Measurements from ENCODE around the gene UGT1A7. TPM values are rescaled to one million over a fixed set of nuclear protein-coding genes. Genes with fewer than 3 reads are reported as not detected.

UGT1A7 gene
- total RNA-seq, 3 donors from 2014 or later (not counting 1 experiment from before 2014, with no cell fraction given) = not detected

- Mint-ChIP-seq H3K36me3 (no peaks in the 10 kb centered on the region), H3K27ac (no peak overlapping the region), H3K4me1 (no peaks in the 10 kb centered on the region), H3K4me3 (no peak overlapping the region), H3K27me3 (ENCODE audit: low read depth in 2 of 2) (peaks cover 21 to 50% of the 10 kb centered on the region in 2 donors), H3K9me3 (peaks cover 0 to 3% of the 10 kb centered on the region in 2 donors)
- no peak overlapping the region for H3K27ac ChIP-seq (ENCODE audit: low read length)
- WGBS (ENCODE audit: insufficient coverage) = 91% methylated on average over 5 of the region's 6 CpGs
- no peak overlapping the region for H3K4me3 ChIP-seq (ENCODE audit: low read length)
- no peaks in the 10 kb centered on the region for H3K36me3 ChIP-seq (ENCODE audit: control insufficient read depth, insufficient read depth, low read length)
- ATAC-seq (no peak), DNase-seq (no peak)
- H3K9me3 ChIP-seq (ENCODE audit: control insufficient read depth, insufficient read depth, low read length) = peaks cover 3% of the 10 kb centered on the region
- H3K4me1 ChIP-seq (ENCODE audit: control insufficient read depth, insufficient read depth, low read length) = no peaks in the 10 kb centered on the region
- intact Hi-C loops (cut with micrococcal nuclease) = no loop called here
- no peaks in the 10 kb centered on the region for H3K27me3 ChIP-seq (ENCODE audit: control insufficient read depth, insufficient read depth, low read length)
- no peak for TF ChIP-seq CTCF (IDR thresholded peaks at IDR 0.05)
Measured at GRCh38 chr2:233775414-233775813, 93.7 kb downstream of the UGT1A7 start.

- TF ChIP-seq CTCF (IDR thresholded peaks at IDR 0.05) = no peak
- H3K9me3 Mint-ChIP-seq = peaks cover 0 to 3% of the 10 kb centered on the region in 2 donors
- Histone ChIP-seq H3K4me1 (ENCODE audit: control insufficient read depth, insufficient read depth, low read length) (no peaks in the 10 kb centered on the region), H3K27me3 (ENCODE audit: control insufficient read depth, insufficient read depth, low read length) (no peaks in the 10 kb centered on the region), H3K9me3 (ENCODE audit: control insufficient read depth, insufficient read depth, low read length) (peaks cover 3% of the 10 kb centered on the region), H3K27ac (ENCODE audit: low read length) (no peak within 1 kb of the TSS), H3K4me3 (ENCODE audit: low read length) (no peak within 1 kb of the TSS), H3K36me3 (ENCODE audit: control insufficient read depth, insufficient read depth, low read length) (no peaks in the 10 kb centered on the region)
- H3K27ac Mint-ChIP-seq = no peak within 1 kb of the TSS
- no peak within 1 kb of the TSS for H3K4me3 Mint-ChIP-seq
- peaks cover 28 to 59% of the 10 kb centered on the region in 2 donors for H3K27me3 Mint-ChIP-seq (ENCODE audit: low read depth in 2 of 2)
- WGBS (ENCODE audit: insufficient coverage) = 81% methylated on average over 2 of the region's 2 CpGs
- ATAC-seq = no peak
- no peak for DNase-seq
- no peaks in the 10 kb centered on the region for H3K36me3 Mint-ChIP-seq
- H3K4me1 Mint-ChIP-seq = no peaks in the 10 kb centered on the region
- intact Hi-C loops (cut with micrococcal nuclease) = no loop called here
Measured at GRCh38 chr2:233778030-233778429, 96.3 kb downstream of the UGT1A7 start, which contains the start of gene MROH2A. MROH2A (plus strand) TSS chr2:233778330; CDS start chr2:233779359, 1,029 bp downstream.

- H3K4me3 Mint-ChIP-seq = no peak overlapping the region
- no peak for TF ChIP-seq CTCF (IDR thresholded peaks at IDR 0.05)
- H3K4me1 Mint-ChIP-seq = no peaks in the 10 kb centered on the region
- Histone ChIP-seq H3K9me3 (ENCODE audit: control insufficient read depth, insufficient read depth, low read length) (peaks cover 3% of the 10 kb centered on the region), H3K27me3 (ENCODE audit: control insufficient read depth, insufficient read depth, low read length) (no peaks in the 10 kb centered on the region), H3K36me3 (ENCODE audit: control insufficient read depth, insufficient read depth, low read length) (no peaks in the 10 kb centered on the region), H3K4me3 (ENCODE audit: low read length) (no peak overlapping the region), H3K4me1 (ENCODE audit: control insufficient read depth, insufficient read depth, low read length) (no peaks in the 10 kb centered on the region), H3K27ac (ENCODE audit: low read length) (no peak overlapping the region)
- 89% methylated on average over 4 of the region's 4 CpGs for WGBS (ENCODE audit: insufficient coverage)
- no peak overlapping the region for H3K27ac Mint-ChIP-seq
- no peaks in the 10 kb centered on the region for H3K36me3 Mint-ChIP-seq
- intact Hi-C loops (cut with micrococcal nuclease) = no loop called here
- peaks cover 32 to 66% of the 10 kb centered on the region in 2 donors for H3K27me3 Mint-ChIP-seq (ENCODE audit: low read depth in 2 of 2)
- DNase-seq (no peak), ATAC-seq (no peak)
- H3K9me3 Mint-ChIP-seq = peaks cover 0 to 3% of the 10 kb centered on the region in 2 donors
Measured at GRCh38 chr2:233779722-233780121, 98.0 kb downstream of the UGT1A7 start.

- no peaks in the 10 kb centered on the region for H3K4me1 Mint-ChIP-seq
- Histone ChIP-seq H3K27ac (ENCODE audit: low read length) (no peak overlapping the region), H3K9me3 (ENCODE audit: control insufficient read depth, insufficient read depth, low read length) (no peaks in the 10 kb centered on the region), H3K36me3 (ENCODE audit: control insufficient read depth, insufficient read depth, low read length) (no peaks in the 10 kb centered on the region), H3K4me3 (ENCODE audit: low read length) (no peak overlapping the region), H3K27me3 (ENCODE audit: control insufficient read depth, insufficient read depth, low read length) (no peaks in the 10 kb centered on the region), H3K4me1 (ENCODE audit: control insufficient read depth, insufficient read depth, low read length) (no peaks in the 10 kb centered on the region)
- no peaks in the 10 kb centered on the region for H3K36me3 Mint-ChIP-seq
- DNase-seq = no peak
- no peak for ATAC-seq
- no peak for TF ChIP-seq CTCF (IDR thresholded peaks at IDR 0.05)
- H3K9me3 Mint-ChIP-seq = peaks cover 0 to 3% of the 10 kb centered on the region in 2 donors
- H3K4me3 Mint-ChIP-seq = no peak overlapping the region
- intact Hi-C loops (cut with micrococcal nuclease) = no loop called here
- no CpG with 5 or more reads among the region's 4 CpGs for WGBS (ENCODE audit: insufficient coverage)
- H3K27ac Mint-ChIP-seq = no peak overlapping the region
- peaks cover 26 to 57% of the 10 kb centered on the region in 2 donors for H3K27me3 Mint-ChIP-seq (ENCODE audit: low read depth in 2 of 2)
Measured at GRCh38 chr2:233780771-233781170, 99.1 kb downstream of the UGT1A7 start.
